GM18870 (cell line): ENCODE data around the gene CATSPERB.
"Not testable (repeated sequence)": the region's sequence is repeated elsewhere in the genome, so short reads cannot be mapped to it uniquely, and the experiment has no call there.

Source experiments
- ATAC-seq: cut with Tn5 transposase; IDR thresholded peaks from one replicate; pipeline ENCODE4 v1.9.1; 2021; ENCODE audit warnings: moderate library complexity; ENCODE audit not compliant: unreplicated experiment

CATSPERB gene

DNA sequence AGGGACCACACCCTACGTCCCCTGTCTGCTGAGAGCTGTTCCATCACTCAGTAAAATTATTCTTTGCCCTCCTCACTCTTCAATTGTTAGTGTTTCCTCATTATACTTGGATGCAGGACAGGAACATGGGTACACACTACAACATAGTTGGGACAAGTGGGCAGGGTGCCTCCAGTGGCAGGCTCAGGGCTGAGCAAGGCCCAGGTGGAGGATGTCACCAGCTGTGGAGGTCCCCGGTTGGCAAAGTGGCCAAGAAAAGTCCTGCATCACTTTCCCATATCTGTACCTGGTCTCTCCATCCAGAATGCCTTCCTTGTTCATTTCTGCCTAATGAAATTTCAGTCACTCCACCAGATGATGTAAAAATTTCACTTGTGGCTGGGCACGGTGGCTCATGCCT lies 149.1 kb downstream of the CATSPERB start:
- no peak for ATAC-seq

DNA sequence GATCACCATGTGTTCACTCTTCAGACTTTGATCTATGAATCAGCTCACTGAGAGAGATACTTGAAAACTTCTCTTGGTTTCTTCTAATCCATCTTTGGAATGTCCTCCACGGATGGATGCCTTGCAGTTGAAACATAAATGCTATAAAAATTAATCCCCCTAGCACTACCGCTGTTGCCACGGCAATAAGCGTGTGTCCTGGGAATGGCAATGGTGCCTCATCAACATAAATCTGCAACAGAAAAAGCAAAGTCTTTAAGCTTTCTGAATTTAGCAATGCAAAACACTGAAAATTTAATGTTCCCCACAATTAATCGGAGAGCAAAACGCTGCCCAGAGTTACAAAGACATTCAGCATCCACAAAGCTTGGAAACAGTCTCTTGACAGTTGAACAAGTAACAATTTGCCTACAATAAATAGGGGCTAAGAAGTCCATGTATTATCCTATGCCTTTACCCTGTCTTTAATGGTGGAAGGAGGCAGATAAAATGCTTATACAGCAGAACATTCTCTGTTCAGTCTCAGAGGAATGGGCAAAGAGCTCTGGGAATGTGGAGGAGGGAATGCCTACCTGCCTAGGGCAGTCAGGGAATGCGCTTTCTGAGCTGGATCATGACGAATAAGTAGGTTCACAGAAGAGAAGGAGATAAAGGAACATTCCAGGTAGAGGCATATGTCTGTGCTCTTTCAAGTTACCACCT lies 150.9 kb downstream of the CATSPERB start:
- ATAC-seq: no peak

DNA sequence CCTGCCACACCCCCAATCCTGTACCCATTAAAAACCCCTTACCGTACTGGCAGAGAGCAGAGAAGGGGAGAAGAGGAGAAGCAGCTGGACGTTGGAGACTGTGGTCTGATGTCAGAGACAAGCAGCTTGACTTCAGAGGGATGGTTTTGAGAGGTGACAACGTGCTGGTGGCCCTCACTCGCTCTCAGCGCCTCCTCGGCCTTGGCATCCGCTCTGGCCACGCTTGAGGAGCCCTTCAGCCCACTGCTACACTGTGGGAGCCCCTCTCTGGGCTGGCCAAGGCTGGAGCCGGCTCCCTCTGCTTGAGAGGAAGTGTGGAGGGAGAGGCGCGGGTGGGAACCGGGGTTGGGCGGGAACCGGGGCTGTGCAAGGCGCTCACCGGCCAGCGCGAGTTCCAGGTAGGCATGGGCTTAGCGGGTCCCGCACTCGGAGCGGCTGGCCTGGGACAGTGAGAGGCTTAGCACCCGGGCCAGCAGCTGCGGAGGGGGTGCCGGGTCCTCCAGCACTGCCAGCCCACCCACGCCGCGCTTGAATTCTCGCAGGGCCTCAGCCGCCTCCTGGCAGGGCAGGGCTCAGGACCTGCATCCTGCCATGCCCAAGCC lies 154.2 kb downstream of the CATSPERB start:
- ATAC-seq: no peak

DNA sequence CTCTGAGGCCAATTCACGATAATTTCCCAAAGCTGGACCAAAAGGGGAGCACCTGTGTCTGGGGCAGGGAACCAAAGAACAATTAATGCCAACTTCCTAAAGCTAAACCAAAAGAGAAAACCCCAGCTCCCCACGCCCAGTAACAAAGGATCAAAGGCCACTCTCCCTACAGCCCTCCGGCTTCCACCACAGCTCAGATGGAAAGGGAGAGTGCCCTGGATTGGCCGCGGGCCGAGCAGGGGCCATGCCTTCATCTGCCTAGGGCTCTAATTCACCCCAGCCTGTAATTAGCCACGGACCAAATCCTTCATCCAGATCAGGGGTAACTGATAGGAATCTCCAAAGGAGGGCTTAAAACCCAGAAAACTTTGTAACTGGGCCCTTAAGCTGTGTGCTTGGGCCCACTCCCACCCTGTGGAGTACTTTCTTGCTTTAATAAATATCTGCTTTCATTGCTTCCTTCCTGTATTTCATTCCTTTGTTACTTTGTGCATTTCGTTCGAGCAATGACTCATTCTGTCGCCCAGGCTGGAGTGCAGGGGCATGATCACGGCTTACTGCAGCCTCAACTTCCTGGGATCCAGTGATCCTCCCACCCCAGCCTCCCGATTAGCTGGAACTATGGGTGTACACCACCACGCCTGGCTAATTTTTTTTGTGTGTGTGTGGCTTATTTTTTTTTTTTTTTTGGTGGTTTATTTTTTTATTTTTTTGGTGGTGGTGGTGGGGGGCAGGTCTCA lies 156.2 kb downstream of the CATSPERB start:
- no peak for ATAC-seq

DNA sequence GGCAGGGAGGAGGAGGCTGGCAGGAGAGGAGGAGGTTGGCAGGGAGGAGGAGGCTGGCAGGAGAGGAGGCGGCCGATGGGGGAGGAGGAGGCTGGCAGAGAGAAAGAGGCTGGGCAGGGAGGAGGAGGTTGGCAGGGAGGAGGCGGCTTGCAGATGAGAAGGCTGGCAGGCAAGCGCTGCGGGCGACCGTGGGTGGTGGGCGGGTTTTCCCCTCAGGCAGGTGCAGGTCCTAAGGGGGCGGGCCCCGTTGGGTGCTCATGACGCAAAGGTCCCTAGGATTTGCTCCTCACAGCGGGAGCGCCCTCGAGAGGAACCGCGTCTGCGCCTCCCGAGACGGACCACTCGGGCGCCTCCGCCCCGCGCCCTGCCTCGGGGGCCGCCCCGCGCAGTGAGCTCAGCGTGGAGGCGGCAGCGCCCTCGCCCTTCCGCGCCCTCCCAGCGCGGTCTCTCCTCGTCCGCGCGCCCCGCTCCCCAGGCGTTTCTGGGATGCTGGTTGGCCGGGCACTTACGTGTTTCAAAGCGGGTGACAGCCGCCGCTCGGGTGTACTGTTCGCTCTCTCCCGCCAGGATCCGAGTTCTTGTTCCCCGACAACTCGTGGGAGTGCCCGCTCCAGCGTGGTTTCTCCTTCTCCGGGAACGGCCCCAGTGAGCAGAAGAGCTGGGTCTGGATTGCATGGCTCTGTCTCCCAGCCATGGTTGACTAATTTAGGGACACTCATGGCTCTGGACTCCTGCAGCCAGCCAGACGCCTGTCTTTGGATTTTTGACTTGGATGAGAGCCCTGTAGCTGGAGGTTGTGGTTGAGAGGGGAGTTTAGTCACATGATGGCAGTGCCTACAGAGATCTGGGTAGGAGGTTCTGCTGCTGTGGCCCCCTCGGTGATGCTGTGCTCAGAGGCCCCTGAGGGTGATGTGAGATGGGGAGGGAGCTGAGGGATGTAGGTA lies 157.7 kb downstream of the CATSPERB start:
- ATAC-seq: no peak

DNA sequence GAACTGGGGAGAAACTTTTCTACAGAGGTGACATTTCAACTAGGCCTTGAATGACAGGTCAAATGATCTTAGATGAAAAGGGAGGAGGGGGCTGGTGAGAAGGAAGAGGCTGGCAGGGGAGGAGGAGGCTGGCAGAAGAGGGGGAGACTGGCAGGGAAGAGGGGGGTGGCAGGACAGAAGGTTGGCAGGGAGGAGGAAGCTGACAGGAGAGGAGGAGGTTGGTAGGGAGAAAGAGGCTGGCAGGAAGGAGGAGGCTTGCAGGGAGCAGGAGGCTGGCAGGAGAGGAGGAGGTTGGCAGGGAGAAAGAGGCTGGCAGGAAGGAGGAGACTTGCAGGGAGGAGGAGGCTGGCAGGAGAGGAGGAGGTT lies 158.4 kb downstream of the CATSPERB start:
- ATAC-seq: no peak

DNA sequence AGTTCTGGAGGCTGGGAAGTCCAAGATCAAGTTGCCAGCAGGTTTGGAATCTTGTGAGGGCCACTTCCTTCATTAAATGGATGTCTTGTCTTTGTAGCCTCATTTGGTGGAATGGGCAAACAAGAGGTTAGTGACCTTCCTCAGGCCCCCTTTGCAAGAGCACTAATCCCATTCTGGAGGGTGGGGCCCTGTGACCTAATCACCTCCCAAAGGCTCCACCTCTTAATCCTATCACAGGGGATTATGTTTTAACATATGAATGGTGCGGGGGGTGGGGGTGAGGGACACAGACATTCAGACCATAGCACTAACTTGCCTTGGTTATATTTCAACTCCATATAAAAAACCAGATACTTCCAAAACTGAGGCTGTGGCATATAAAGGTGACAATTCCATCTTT lies 161.9 kb downstream of the CATSPERB start:
- no peak for ATAC-seq

DNA sequence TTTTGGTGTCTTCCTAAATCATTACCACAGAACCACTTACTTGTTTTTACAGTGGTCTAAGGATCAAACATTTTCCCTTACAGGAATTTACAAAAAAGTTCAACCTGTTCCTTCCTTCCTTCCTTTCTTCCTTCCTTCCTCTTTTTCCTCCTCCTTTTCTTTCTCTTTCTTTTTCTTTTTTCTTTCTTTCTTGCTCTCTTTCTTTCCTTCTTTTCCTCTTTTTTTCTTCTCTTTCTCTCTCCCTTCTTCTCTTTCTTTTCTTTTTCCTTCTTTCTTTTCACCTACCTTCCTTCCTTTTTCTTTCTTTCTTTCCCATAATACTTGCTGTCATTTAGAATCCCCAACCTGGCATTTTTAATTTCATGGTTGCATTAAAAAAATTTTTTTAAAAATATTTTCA lies 162.6 kb downstream of the CATSPERB start:
- no peak for ATAC-seq

DNA sequence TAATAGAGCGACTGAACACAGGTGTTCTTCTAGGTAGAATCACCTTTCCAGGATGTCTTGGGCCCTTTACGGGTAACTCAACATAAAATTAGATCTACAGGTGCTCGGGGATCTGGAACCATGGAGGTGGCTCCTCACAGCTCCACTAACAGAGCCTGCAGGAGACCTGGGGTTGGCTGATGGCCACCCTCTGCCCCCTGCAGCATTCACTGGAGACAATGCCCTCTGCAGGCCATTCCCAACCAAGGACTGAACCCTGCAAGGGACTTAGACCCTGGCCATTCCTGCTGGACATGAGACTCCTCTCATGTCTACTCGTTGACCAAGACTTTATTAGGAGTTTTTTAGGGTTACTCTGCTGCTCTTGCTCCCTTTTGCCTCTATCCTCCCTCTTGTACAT lies 163.3 kb downstream of the CATSPERB start:
- ATAC-seq: no peak

DNA sequence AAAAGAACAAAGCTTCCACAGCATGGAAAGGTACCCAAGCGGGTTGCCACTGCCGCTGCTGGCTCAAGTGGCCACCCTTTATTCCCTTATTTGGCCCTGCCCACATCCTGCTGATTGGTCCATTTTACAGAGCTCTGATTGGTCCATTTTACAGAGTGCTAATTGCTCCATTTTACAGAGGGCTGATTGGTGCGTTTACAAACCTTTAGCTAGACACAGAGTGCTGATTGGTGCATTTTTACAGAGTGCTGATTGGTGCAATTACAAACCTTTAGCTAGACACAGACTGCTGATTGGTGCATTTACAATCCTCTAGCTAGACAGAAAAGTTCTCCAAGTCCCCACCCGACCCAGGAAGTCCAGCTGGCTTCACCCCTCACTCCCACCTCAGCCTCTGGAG lies 164.1 kb downstream of the CATSPERB start:
- ATAC-seq: not testable (repeated sequence)

DNA sequence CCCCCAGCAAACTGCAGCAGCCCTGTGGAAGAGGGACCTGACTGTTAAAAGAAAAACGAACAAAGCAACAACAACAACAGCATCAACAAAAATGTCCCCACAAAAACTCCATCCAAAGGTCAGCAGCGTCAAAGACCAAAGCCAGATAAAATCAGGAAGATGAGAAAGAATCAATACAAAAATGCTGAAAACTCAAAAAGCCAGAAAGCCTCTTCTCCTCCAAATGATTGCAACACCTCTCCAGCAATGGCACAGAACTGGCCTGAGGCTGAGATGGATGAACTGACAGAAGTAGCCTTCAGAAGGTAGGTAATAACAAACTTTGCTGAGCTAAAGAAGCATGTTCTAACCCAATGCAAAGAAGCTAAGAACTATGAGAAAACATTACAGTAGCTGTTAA lies 176.4 kb downstream of the CATSPERB start:
- no peak for ATAC-seq

DNA sequence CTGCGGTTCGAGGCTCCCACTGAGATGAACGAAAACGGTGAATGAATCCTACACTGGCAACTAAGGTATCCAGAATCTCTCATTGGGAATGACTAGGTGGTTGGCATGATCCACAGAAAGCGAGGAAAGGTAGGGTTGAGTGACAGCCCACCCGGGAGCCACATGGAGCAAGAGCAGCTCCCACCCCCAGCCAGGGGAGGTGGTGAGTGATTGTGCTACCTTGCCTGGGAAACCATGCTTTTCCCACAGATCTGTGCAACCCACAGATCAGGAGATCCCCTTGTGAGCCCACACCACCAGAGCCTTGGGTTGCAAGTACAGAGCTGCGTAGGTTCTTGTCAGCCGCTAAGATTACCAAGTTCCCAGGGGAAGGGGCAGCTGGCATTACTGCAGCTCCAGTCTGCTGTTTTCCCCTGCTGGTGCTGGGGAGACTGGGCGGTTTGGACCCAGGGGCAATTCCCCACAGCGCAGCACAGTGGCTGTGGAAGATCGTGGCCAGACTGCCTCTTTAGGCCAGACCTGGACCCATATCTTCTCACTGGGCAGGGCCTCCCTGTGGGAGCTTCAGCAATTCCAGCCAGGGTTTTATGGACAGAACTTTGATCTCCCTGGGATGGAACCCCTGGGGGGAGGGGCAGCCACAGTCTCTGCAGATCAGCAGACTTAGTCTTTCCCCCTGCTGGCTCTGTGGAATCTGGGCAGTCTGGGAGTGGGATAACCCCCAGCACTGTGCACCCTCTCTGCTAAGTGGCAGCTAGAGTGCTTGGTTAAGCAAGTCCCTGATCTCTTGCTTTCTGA lies 177.2 kb downstream of the CATSPERB start:
- no peak for ATAC-seq

DNA sequence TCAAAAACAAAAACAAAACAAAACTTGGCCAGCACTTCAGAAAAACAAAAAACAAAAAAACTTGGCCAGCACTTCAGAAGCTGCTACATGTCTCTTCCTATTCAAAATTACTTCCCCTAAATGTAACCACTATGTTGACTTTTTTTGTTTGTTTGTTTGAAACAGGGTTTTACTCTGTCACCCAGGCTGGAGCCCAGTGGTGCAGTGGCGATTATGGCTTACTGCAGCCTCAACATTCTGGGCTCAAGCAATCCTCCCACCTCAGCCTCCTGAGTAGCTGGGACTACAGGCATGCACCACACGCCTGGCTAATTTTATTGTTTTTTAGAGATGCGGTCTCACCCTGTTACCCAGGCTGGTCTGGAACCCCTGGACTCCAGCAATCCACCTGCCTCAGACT lies 183.8 kb downstream of the CATSPERB start:
- no peak for ATAC-seq

DNA sequence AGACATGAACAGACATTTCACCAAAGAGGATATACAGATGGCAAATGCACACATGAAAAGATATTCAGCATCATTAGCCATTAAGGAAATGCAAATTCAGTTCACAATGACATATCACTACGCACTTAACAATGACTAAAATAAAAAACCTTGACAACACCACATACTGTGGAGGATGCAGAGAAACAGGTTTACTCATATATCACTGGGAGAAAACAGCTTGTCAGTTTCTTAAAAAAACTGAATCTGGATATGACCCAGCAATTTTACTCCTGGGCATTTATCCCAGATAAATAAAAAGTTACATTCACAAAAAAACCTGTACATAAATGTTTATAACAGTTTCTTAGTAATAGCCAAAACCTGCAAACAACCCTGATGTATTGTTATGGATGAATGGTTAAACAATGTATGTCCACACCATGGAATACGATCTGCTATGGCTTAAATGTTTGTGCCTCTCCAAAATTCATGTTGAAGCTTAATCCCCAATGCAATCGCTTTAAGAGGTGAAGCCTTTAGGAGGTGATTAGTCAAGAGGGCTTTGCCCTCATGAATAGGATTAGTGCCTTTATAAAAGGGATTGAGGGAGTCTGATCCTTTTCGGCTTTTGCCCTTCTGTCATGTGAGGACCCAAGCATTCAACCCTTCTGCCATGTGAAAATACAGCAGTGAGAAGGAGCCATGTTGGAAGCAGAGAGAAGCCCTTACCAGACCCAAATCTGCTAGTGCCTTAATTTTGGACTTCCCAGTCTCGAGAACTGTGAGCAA lies 185.8 kb downstream of the CATSPERB start:
- no peak for ATAC-seq

DNA sequence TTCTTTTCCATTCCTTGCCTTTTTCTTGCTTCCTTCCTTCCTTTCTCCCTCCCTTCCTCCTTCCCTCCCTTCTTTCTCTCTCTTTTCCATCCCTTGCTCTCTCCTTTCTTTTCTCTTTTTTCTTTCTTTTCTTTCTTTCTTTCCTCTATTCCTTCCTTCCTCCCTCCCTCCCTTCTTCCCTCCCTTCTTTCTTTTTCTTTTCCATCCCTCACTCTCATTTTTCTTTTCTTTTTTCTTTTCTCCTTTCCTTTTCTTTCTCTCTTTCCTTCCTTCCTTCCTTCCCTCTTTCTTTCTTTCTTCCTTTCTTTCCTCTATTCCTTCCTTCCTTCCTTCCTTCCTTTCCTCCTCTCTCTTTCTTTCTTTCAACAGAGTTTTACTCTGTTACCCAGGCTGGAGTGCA lies 186.7 kb downstream of the CATSPERB start:
- no peak for ATAC-seq

DNA sequence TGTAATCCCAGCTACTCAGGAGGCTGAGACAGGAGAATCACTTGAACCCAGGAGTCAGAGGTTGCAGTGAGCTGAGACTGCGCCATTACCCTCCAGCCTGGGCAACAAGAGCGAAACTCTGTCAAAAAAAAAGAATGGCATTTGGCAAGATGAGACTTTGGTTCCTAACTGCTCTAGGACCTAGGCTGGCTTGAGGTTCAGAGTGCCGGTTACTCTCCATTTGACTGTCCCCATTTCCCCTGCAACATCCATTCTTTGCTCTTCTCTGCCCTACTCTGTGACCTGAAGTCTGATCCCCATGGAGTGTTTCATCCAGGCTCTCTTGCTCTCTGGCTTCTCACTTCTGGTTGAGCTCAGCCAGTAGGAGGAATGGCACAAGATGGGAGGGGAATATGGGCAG lies 195.6 kb downstream of the CATSPERB start:
- no peak for ATAC-seq

DNA sequence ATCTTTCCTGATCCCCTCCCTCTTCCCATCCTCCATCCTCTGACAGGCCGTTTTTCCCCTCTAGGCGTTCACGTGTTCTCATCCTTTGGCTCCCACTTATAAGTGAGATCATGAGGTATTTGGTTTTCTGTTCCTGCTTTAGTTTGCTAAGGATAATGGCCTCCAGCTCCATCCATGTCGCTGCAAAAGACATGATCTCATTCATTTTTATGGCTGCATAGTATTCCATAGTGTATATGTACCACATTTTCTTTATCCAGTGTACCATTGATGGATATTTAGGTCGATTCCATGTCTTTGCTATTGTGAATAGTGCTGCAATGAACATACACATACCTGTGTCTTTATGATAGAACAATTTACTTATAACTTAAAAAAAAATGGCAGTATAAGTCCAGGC lies 197.8 kb downstream of the CATSPERB start:
- not testable (repeated sequence) for ATAC-seq

DNA sequence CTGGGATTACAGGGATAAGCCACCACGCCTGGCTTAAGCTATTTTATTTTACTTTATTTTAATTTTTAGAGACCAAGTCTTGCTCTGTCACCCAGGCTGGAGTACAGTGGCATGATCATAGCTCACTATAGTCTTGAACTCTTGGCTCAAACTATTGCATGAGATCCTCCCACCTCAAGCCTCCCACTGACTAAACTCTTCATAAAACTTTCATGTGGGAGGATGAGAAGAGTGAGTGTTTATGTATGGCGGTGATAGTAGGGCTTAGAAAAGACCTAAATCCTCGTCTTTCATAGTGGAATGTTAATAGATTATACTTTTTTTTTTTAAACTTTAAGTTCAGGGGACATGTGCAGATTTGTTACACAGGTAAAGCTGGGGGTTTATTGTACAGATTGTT lies 198.3 kb downstream of the CATSPERB start:
- no peak for ATAC-seq
